DND-41 (cell line): ENCODE results near the gene ADARB2.

ENCODE experiments used
- CTCF ChIP-seq: IDR thresholded peaks from 2 replicates; pipeline ENCODE4 v1.5.1; 2012; ENCODE audit warnings: borderline replicate concordance, low read length, moderate library complexity, mild to moderate bottlenecking; ENCODE audit not compliant: poor library complexity, severe bottlenecking; ENCODE audit errors: extremely low read depth
- EZH2 ChIP-seq: IDR thresholded peaks from 3 replicates; pipeline ENCODE4 v1.6.1; 2012; ENCODE audit warnings: borderline replicate concordance, low read depth, mild to moderate bottlenecking, moderate library complexity, low read length, inconsistent platforms; ENCODE audit not compliant: severe bottlenecking

- TF ChIP-seq CTCF = no peak
- no peak for TF ChIP-seq EZH2
These were observed 504.3 kb downstream of the ADARB2 start for GRCh38 chr10:1233031-1233430.
